GM19351 (cell line): ENCODE data around the gene E2F4.

Experiments used
- ATAC-seq: cut with Tn5 transposase; IDR thresholded peaks from one replicate; pipeline ENCODE4 v1.9.1; 2021; ENCODE audit warnings: mild to moderate bottlenecking, moderate library complexity; ENCODE audit not compliant: unreplicated experiment

Gene E2F4

DNA sequence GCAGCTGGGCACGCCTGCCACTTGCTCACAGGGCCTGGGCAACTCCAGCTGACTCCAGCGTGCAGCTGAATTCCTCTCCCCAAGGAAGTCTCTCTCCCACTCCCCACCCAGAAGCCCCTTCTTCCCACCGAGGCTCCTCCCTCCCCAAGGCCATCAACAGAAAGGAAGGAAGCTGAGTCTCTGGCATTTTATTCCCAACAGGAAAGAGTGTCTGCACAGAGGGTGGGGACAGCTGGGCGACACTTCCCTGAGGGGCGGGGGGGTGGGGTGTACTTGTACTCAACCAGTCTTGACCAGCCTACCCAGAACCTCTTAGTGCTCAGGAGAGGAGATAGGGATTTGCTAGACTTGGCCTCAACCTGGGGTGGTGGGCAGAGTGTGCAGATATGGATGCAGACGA lies 1.9 kb upstream of the E2F4 start, which contains the start of gene EXOC3L1:
EXOC3L1 (minus strand) TSS at position 96 of the 400 bp plus-strand sequence. CDS start 460 bp downstream, outside the sequence.
- no peak for ATAC-seq

GRCh38 chr16:67190448-67191399 lies 1.2 kb upstream of the E2F4 start:
- no peak for ATAC-seq

DNA sequence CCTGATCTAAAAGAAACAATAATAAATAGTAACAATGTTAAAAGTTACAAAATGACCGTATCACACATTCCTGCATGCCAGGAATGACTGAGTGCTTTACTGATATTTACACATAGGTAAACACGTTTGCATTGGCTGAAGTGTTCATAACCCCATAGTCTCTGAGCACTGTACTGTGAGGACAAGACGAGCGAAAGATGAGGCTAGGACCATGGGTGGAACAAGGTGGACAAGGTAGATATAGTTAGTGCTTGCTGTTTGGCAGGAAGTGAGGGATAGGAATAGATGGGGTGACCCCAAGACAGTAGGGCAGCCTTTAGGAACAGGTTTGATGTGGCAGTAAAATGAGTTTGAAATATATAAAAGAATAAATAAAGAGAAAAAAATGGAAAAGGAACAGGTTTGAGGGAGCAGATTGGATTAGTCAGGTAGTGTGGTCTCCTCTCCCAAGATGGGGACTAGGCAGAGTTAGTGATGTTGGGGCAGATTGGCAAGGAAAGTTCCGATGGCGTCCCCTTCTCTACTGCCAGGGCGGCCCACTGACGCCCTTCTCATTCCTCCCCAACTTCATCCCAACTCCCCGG lies 452 bp upstream of the E2F4 start:
- ATAC-seq, result no peak

DNA sequence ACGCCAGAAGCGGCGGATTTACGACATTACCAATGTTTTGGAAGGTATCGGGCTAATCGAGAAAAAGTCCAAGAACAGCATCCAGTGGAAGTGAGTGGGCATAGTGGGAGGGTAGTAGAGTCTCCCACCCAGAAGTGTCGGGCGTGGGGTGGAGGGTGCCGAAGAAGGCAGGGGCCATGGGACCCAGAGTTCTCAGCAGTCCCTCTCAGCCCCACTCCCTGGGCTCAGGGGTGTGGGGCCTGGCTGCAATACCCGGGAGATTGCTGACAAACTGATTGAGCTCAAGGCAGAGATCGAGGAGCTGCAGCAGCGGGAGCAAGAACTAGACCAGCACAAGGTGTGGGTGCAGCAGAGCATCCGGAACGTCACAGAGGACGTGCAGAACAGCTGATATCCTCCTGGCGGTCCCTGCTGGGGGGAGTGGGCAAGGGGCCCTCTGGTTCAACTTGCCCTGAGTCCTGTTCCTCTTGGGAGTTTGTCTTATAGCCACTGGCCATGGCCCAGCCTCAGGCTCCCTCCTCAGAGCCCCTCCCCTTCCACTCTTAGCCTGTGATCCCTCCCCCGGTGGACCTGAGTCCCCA lies 916 bp downstream of the E2F4 start:
- ATAC-seq, result no peak

DNA sequence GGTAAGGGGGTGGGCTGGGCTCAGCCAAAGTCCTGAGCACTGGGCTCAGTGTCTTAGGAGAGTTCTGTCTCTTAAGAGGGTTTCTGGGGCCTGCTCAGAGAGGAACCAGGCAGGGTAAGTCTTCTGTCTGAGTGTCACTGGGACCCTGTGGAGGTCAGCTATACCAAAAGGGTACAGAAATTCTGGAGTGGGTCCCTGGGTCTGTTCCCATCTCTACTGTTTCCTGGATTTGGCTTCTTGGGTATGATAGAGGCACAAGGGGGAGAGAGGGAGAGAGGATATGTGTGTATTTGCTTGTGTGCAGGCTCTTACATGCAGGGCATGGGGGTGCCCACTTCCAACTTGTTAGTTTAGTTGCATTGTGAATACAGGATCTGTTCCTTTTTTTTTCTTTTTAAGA lies 1.6 kb downstream of the E2F4 start:
- ATAC-seq, result no peak

DNA sequence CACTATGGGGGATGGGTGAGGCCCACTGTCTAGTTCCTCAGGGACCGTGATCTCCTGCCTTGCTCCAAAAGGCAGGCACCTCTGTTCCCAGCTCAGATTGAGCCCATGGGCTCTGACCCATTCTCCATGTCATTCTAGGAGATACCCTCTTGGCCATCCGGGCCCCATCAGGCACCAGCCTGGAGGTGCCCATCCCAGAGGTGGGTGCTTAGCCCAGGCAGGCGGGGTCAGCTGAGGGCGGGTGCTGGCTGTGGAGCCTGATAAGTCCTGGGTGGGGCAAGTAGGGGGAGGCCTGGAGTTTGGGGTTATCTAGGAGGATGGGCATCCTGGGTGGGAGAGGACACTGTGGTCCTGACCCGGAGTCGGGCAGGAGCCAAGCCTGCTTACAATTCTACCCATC lies 2.3 kb downstream of the E2F4 start:
- ATAC-seq, result no peak

DNA sequence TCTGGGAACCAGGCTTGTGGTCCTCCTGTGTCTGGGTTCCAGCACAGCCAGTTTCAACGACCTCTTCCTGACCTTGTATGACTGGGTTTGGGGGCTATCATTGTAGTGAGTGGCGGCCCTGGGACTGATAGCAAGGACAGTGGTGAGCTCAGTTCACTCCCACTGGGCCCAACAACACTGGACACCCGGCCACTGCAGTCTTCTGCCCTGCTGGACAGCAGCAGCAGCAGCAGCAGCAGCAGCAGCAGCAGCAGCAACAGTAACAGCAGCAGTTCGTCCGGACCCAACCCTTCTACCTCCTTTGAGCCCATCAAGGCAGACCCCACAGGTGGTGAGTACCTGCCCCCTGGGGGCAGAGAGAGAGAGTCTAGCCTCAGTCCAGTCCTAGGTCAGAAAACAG lies 3.7 kb downstream of the E2F4 start:
- ATAC-seq, result no peak

DNA sequence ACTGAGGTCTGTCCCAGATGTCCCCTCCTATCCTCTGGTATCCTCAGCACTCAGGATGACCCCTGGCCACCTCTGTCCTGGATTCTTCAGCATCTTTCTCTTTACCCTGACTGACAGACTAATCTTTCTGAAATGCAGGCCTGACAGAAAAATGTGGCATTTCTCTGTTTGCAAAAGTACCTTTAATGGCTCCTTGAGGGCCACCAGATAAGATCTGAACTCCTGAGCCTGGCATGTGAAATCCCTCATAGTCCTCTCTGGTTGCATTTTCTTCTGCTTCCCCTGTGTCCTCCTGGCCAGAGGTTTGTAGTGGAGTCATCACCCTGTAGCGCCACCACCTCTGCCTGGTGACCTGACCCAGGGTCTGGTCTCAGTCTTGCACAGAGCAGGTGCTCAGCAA lies 4.9 kb downstream of the E2F4 start:
- ATAC-seq, result no peak

DNA sequence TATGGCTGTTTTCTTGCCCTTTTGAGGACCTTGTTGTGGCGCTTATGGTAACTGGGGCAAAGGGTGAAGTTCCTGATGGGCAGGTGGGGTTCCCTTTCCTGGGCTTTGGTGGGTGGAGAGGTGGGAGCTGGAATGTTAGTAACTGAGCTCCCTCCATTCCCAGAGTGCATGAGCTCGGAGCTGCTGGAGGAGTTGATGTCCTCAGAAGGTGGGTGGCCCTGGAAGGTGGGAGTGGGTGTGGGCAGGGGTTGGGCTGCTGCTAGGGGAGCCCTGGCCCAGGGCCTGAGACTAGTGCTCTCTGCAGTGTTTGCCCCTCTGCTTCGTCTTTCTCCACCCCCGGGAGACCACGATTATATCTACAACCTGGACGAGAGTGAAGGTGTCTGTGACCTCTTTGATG lies 5.7 kb downstream of the E2F4 start:
- ATAC-seq, result no peak

- no peak for ATAC-seq
Observed at GRCh38 chr16:67198238-67198734, 6.3 kb downstream of the E2F4 start.

GRCh38 chr16:67199011-67199807 lies 7.3 kb downstream of the E2F4 start, which contains the start of gene ELMO3:
Gene ELMO3, plus strand, starts transcription at chr16:67199131. Its CDS starts 196 bp downstream, at chr16:67199327.
- no peak for ATAC-seq

- ATAC-seq, result no peak
Observed at GRCh38 chr16:67199808-67200198, 7.8 kb downstream of the E2F4 start.

- ATAC-seq, result no peak
Observed at GRCh38 chr16:67200491-67200890, 8.5 kb downstream of the E2F4 start.

DNA sequence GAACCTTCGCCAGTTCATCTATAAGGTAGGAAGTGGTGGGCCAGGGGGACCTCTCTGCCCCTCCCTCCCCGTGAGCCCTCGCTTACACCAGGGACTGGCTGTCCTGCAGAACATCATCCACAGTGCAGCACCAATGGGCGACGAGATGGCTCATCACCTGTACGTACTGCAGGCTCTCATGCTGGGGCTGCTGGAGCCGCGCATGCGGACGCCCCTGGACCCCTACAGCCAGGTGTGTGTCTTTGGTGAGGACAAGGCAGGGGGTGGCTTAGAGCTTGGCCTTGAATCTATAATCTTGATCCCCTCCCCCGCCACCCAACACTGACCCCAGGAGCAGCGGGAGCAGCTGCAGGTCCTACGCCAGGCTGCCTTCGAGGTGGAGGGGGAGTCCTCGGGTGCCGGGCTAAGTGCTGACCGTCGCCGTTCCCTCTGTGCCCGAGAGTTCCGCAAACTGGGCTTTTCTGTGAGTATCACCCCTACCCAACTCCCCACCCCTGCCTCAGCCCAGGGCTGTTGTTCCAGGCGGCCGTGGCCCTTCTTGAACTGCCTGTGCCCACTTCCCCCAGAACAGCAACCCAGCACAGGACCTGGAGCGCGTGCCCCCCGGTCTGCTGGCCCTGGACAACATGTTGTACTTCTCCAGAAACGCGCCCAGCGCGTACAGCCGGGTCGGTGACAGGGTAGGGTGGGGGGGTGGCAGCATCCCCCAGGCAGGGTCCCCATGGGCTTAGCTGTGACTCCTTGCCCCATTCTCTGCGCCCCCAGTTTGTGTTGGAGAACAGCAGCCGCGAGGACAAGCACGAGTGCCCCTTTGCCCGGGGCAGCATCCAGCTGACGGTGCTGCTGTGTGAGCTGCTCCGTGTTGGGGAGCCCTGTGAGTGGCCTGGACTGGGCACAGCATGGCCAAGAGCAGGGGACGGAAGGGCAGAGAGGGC lies 9.7 kb downstream of the E2F4 start:
- ATAC-seq, result no peak

GRCh38 chr16:67202426-67202825 lies 10.5 kb downstream of the E2F4 start:
- no peak for ATAC-seq

GRCh38 chr16:67202956-67203493 lies 11.1 kb downstream of the E2F4 start:
- no peak for ATAC-seq

GRCh38 chr16:67204076-67204475 lies 12.1 kb downstream of the E2F4 start:
- no peak for ATAC-seq

DNA sequence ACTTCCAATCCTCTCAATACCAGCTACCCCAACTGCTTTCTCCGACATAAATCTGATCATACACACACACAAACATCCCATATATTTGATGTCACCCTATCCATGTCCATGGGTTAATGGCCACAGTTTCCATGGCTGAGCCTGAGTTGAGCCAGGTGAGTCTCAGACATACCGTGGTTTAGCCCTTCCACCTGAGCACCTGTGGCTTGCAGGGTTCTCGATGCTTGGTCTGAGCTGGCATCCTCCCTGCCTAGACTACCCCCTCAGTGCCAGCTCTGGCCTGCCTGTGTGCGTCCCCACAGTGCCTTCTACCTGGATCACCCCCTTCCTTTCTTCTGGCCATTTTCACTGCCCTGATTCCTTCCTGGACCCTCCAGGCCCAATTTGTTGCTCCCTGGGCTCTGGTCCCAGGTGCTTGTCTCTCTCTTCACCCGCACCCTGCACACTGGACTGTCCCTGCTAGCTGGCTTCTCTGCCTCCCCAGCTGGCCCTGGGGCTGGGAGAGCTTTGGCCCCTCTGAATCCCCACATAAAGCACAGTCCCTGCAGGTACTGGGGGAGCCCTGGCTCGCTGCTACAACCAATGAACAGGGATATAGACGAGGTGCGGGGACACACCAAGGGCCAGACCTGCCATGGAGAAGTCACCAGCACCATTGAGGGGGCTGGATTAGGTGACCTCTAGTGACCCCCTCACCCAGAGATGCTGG lies 14.3 kb downstream of the E2F4 start:
- ATAC-seq, result no peak

- ATAC-seq, result no peak
Observed at GRCh38 chr16:67206838-67207248, 14.9 kb downstream of the E2F4 start.
